Activated CD4-positive, alpha-beta T cell treated with anti-CD3 and anti-CD28 coated beads for 36 hours (primary cell): Measurements from ENCODE around the gene ST7. TPM values are rescaled to one million over a fixed set of nuclear protein-coding genes. Genes with fewer than 3 reads are reported as not detected.

Experiments used
- ATAC-seq: fragments of 200-7000 bp; cut with Tn5 transposase; one replicate; pipeline ENCODE4 v1.10.0; 2021; ENCODE audit warnings: mild to moderate bottlenecking, moderate library complexity
- CTCF ChIA-PET: fragments of 350-600 bp; sonication (Branson Sonifier 250); formaldehyde crosslinking; loops from one replicate; lab custom pipeline; 2021; ENCODE audit warnings: antibody characterized with exemption; lab: Charles Lee
- POLR2A ChIA-PET: fragments of 350-600 bp; sonication (Branson Sonifier 250); formaldehyde crosslinking; loops from one replicate; lab custom pipeline; 2021; ENCODE audit warnings: antibody characterized with exemption, inconsistent platforms; lab: Charles Lee
- DNase-seq: peaks from one replicate; pipeline ENCODE4 v3.0.0-alpha.2; 2020
- H3K27ac Mint-ChIP-seq: one replicate; pipeline ENCODE4 v1.8.0; 2021; ENCODE audit warnings: mixed read lengths
- H3K27me3 Mint-ChIP-seq: one replicate; pipeline ENCODE4 v1.8.0; 2021; ENCODE audit warnings: mixed read lengths
- H3K36me3 Mint-ChIP-seq: one replicate; pipeline ENCODE4 v1.8.0; 2021; ENCODE audit warnings: low read depth, mixed read lengths
- H3K4me1 Mint-ChIP-seq: one replicate; pipeline ENCODE4 v1.8.0; 2021; ENCODE audit warnings: mixed read lengths
- H3K4me3 Mint-ChIP-seq: one replicate; pipeline ENCODE4 v1.8.0; 2021; ENCODE audit warnings: mild to moderate bottlenecking, moderate library complexity, mixed read lengths
- H3K9me3 Mint-ChIP-seq: one replicate; pipeline ENCODE4 v1.8.0; 2021; ENCODE audit warnings: low read depth, mixed read lengths
- intact Hi-C, 2 experiments: fragments of 100-400 bp; cut with DNase I in 1 of 2; cut with micrococcal nuclease in 1 of 2; formaldehyde crosslinking; loops; one replicate each; pipeline versions ENCODE4 v1.14.2 to v1.15.1; 2022 to 2024; cut with DNase I, micrococcal nuclease
- total RNA-seq, 2 experiments: library from RNA; stranded (reverse); gene quantifications; one replicate each; pipeline ENCODE4 v1.2.3, GENCODE V29; 2021

The ST7 gene, protein sequence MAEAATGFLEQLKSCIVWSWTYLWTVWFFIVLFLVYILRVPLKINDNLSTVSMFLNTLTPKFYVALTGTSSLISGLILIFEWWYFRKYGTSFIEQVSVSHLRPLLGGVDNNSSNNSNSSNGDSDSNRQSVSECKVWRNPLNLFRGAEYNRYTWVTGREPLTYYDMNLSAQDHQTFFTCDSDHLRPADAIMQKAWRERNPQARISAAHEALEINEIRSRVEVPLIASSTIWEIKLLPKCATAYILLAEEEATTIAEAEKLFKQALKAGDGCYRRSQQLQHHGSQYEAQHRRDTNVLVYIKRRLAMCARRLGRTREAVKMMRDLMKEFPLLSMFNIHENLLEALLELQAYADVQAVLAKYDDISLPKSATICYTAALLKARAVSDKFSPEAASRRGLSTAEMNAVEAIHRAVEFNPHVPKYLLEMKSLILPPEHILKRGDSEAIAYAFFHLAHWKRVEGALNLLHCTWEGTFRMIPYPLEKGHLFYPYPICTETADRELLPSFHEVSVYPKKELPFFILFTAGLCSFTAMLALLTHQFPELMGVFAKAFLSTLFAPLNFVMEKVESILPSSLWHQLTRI
- total RNA-seq, result 1 to 10 TPM; 6.4 to 8.1 TPM

DNA sequence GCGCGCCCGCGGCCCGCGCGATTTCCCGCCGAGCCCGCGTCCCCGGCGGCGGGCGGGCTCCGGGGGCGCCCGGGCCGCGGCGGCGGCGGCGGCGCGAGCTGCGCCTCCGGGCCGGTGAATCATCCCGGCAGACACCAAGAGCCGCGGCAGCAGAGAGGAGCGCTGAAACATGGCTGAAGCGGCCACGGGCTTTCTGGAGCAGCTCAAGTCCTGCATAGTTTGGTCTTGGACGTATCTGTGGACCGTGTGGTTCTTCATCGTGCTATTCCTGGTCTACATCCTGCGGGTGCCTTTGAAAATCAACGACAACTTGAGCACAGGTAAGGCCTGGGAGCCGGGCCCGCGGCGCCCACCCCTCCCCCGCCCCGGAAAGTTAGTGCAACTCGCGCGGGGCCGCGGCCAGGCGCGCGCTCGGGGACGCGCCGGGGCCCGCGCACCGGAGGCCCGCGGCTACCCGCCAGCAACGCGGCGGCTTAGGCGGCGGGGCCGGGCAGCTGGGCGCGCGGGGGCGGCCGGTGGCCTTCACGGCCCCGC, at the start of gene ST7:
Gene ST7, plus strand, starts transcription at position 130 of the 534 bp plus-strand sequence. Its CDS starts 40 bp downstream, at position 170.
- peaks cover 31% of the 10 kb centered on the region for H3K4me1 Mint-ChIP-seq
- POLR2A ChIA-PET, result interaction anchor here (1.3 kb wide), 1 partner anchor 157 kb away, joined by 3 read pairs; no protein-coding TSS in a partner anchor
- intact Hi-C loops, result loop anchor here (1.0 to 10.0 kb wide), 4 partner anchors 59 to 1231 kb away; partner anchors contain the start of genes CAPZA2 (in 1 of the 2), LSM8 (in 1 of the 2) and TES (in 1 of the 2)

DNA sequence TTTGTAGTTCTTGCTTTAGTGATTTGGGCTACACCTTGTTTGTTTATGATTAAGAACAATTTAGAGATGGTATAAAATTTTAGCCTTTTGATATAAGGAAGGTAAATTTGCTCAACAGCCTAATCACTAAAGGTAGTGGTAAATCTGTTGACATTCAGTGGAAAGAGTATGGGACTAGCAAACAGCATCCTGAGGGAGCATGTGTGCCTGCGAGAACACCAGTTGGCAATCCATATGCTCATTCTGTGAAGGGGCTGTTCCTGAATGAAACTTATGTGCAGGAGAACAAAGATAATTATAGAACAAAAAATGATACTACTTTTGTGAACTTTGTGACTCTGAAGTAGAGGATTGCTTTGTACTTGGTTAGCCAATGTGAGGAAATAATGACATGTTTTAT, 46.9 kb upstream of the ST7 start:
- no peaks in the 10 kb centered on the region for H3K27me3 Mint-ChIP-seq
- peaks cover 42% of the 10 kb centered on the region for H3K36me3 Mint-ChIP-seq
- DNase-seq (no peak), ATAC-seq (no peak)
- H3K9me3 Mint-ChIP-seq, result no peaks in the 10 kb centered on the region
- no peaks in the 10 kb centered on the region for H3K4me1 Mint-ChIP-seq
- no peak overlapping the region for H3K4me3 Mint-ChIP-seq
- H3K27ac Mint-ChIP-seq, result no peak overlapping the region
- POLR2A ChIA-PET, result no interaction called here
- CTCF ChIA-PET, result interaction anchor here (0.7 kb wide), 1 partner anchor 24 kb away, joined by 3 read pairs; no protein-coding TSS in a partner anchor
- intact Hi-C loops, result no loop called here

More for the DNA sequence above, at the start of gene ST7:
- CTCF ChIA-PET, result interaction anchor here (0.9 to 1.2 kb wide), 3 partner anchors 21 to 174 kb away, joined by 3 read pairs; no protein-coding TSS in a partner anchor
- Mint-ChIP-seq H3K27me3 (no peaks in the 10 kb centered on the region), H3K9me3 (no peaks in the 10 kb centered on the region), H3K27ac (peak within 1 kb of the TSS; percentile 97), H3K36me3 (no peaks in the 10 kb centered on the region), H3K4me3 (peak within 1 kb of the TSS; percentile 93)
- DNase-seq, result peak; percentile 83
- peak; percentile 84 for ATAC-seq

DNA sequence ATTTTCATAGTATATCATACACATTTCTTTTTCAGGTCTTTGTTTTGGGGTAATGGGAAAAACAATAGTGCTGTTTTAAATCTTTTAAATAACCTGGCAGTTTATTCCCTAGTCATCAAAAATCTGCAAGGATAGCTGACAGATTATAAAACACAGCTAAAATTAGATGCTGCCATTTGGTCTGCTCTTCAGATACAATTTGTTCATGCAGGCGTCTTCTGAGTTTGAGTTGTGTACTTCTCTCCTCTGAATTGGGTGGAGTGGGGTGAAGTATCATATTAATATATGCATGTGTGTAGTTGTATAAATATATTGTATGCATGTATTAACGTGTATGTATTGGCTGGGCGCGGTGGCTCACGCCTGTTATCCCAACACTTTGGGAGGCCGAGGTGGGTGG, 42.9 kb upstream of the ST7 start:
- POLR2A ChIA-PET, result no interaction called here
- CTCF ChIA-PET, result interaction anchor here (0.9 kb wide), 1 partner anchor 49 kb away, joined by 3 read pairs; no protein-coding TSS in a partner anchor
- Mint-ChIP-seq H3K27me3 (no peaks in the 10 kb centered on the region), H3K36me3 (peaks cover 45% of the 10 kb centered on the region), H3K27ac (no peak overlapping the region), H3K9me3 (no peaks in the 10 kb centered on the region), H3K4me1 (no peaks in the 10 kb centered on the region), H3K4me3 (no peak overlapping the region)
- DNase-seq (no peak), ATAC-seq (no peak)
- intact Hi-C loops, result loop anchor here in 1 of 2 experiments (10.0 kb wide), 1 partner anchor 46 kb away; the partner anchor contains the start of gene CAPZA2

DNA sequence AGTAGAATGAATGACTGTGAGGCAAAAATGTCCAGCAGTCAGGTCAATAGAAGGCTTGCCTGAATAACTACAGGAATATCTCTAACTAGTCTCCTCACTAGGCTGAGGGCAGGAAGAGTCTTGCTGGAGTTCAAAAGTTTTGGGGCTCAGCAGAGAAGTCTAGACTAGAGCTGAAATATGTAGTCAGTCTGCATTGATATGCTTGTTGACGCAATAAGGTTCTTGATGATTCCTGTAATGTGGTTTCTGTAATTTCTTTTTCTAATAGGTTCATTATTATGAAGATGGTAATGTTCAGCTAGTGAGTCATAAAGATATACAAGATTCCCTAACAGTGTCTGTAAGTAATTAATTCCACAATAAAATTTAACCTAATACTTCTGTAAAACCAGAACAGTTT, 41.5 kb upstream of the ST7 start:
- ChIA-PET CTCF (no interaction called here), POLR2A (no interaction called here)
- peak overlapping the region; percentile 39 for H3K27ac Mint-ChIP-seq
- peaks cover 41% of the 10 kb centered on the region for H3K36me3 Mint-ChIP-seq
- no peaks in the 10 kb centered on the region for H3K27me3 Mint-ChIP-seq
- H3K9me3 Mint-ChIP-seq, result no peaks in the 10 kb centered on the region
- ATAC-seq (no peak), DNase-seq (no peak)
- no peak overlapping the region for H3K4me3 Mint-ChIP-seq
- intact Hi-C loops, result loop anchor here in 1 of 2 experiments (10.0 kb wide), 1 partner anchor 47 kb away; the partner anchor contains the start of gene CAPZA2
- H3K4me1 Mint-ChIP-seq, result no peaks in the 10 kb centered on the region

DNA sequence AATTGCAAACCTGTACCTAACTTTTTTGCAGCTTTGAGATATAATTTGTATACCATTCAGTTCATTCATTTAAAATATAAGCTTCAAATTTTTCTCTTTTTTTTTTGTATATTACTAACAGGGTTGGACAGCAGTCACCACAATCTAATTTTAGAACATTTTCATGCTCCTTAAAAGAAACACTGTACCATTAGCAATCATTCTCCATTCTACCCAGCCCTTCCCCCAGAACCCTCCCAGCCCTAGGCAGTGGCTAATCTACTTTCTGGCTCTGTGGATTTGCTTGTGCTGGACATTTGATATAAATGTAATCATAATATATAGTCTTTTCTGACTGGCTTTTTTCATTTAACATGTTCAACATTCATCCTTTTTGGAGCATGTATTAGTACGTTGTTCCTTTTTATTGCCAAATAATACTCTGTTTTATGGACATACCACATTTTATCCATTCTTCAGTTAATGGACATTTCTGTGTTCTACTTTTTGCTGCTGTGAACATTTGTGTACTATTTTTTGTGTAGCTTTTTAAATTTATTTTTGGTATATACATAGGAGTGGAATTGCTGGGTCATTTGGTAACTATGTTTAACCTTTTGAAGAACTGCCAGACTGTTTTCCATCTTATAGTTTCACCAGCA, 40.9 kb upstream of the ST7 start:
- Mint-ChIP-seq H3K4me1 (no peaks in the 10 kb centered on the region), H3K9me3 (no peaks in the 10 kb centered on the region), H3K27me3 (no peaks in the 10 kb centered on the region), H3K4me3 (no peak overlapping the region), H3K36me3 (peaks cover 43% of the 10 kb centered on the region), H3K27ac (no peak overlapping the region)
- ChIA-PET CTCF (interaction anchor here (1.2 kb wide), 1 partner anchor 215 kb away, joined by 3 read pairs; no protein-coding TSS in a partner anchor), POLR2A (no interaction called here)
- intact Hi-C loops, result loop anchor here in 1 of 2 experiments (10.0 kb wide), 1 partner anchor 48 kb away; the partner anchor contains the start of gene CAPZA2
- DNase-seq (no peak), ATAC-seq (no peak)

DNA sequence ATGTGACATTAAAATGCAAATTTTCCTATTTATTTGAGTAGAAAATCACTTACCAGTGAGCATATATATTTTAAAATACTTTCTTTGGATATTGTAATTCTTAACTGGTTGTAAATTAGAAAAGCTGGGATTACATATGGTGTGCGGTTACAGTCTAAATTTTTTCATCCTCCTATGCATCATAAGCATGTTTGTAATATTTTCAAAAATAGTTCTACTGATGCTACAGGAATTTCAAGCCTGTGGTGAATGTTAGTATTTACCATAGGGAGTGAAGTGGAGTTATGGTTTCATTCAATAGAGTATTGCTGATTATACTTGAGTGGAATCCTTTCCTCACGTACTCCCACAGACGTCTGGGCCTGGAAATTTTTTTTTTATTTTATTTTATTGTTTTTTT, 34.6 kb upstream of the ST7 start:
- DNase-seq (no peak), ATAC-seq (no peak)
- ChIA-PET CTCF (no interaction called here), POLR2A (no interaction called here)
- Mint-ChIP-seq H3K4me1 (no peaks in the 10 kb centered on the region), H3K4me3 (no peak overlapping the region), H3K27ac (no peak overlapping the region), H3K36me3 (peaks cover 28% of the 10 kb centered on the region), H3K9me3 (no peaks in the 10 kb centered on the region), H3K27me3 (no peaks in the 10 kb centered on the region)
- intact Hi-C loops, result loop anchor here in 1 of 2 experiments (10.0 kb wide), 1 partner anchor 54 kb away; the partner anchor contains the start of gene CAPZA2

DNA sequence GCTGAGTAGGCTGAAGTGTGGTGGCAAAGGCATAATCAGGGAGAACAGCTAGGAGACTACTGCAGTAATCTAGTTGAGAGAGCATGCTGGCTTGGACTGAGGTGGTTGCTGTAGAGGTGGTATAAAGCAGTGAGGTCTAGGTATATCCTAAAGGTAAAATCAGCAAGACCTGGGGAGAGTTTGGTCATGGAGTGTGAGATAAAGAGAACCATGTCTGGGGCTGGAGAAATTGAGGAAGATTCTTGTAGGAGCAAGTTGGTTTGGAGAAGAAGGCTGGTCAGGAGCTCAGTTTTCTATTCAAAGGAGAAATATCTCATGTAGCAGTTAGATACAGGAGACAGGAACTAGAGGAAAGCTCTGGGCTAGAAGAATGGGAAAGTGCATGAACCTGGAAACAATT, 32.9 kb upstream of the ST7 start:
- DNase-seq (no peak), ATAC-seq (no peak)
- Mint-ChIP-seq H3K36me3 (peaks cover 22% of the 10 kb centered on the region), H3K27ac (no peak overlapping the region), H3K4me3 (no peak overlapping the region), H3K9me3 (no peaks in the 10 kb centered on the region), H3K4me1 (no peaks in the 10 kb centered on the region), H3K27me3 (no peaks in the 10 kb centered on the region)
- CTCF ChIA-PET, result interaction anchor here (0.6 kb wide), 1 partner anchor 39 kb away, joined by 7 read pairs; no protein-coding TSS in a partner anchor
- POLR2A ChIA-PET, result no interaction called here
- intact Hi-C loops, result no loop called here

DNA sequence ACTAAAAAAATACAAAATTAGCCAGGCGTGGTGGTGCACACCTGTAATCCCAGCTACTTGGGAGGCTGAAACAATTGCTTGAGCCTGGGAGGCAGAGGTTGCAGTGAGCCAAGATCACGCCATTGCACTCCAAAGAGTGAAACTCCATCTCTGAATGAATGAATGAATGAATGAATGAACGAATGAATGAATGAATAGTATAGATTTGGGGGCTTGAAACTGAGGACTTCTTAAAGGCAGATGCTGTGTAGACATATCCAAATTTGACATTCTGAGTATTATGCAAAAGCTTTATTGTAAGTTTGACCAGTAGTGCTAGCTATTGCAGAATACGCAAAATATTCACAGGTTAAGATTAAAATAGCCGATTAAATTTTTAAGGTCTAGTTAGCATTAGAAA, 30.8 kb upstream of the ST7 start:
- DNase-seq (no peak), ATAC-seq (no peak)
- H3K27ac Mint-ChIP-seq, result no peak overlapping the region
- no peak overlapping the region for H3K4me3 Mint-ChIP-seq
- H3K9me3 Mint-ChIP-seq, result no peaks in the 10 kb centered on the region
- no peaks in the 10 kb centered on the region for H3K4me1 Mint-ChIP-seq
- peaks cover 13% of the 10 kb centered on the region for H3K36me3 Mint-ChIP-seq
- intact Hi-C loops, result no loop called here
- H3K27me3 Mint-ChIP-seq, result no peaks in the 10 kb centered on the region
- CTCF ChIA-PET, result interaction anchor here (1.6 to 2.0 kb wide), 2 partner anchors 10 to 203 kb away, joined by 4 to 7 read pairs; no protein-coding TSS in a partner anchor
- POLR2A ChIA-PET, result no interaction called here

DNA sequence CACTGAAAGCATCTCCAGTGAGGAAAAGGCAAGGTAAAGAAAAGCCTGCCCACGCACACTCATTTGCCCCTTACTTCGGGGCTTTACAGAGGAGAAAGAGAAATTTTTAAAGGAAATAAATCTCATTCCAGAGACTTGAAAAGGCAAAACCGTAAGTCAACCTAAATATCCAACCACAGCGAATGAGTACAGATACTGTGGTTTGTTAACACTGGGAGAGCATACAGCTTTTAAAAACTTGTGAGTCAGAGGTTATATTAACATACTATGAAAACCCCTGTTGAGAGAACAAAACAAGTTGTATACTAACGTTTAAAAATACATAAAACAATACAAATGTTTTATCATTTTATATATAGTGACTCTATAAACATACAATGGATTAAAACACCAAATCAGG, 28.6 kb upstream of the ST7 start:
- H3K36me3 Mint-ChIP-seq, result peaks cover 3% of the 10 kb centered on the region
- no peaks in the 10 kb centered on the region for H3K27me3 Mint-ChIP-seq
- no peak for DNase-seq
- ATAC-seq, result no peak
- intact Hi-C loops, result no loop called here
- ChIA-PET CTCF (interaction anchor here (1.0 to 1.8 kb wide), 3 partner anchors 11 to 205 kb away, joined by 3 to 5 read pairs (median 3); no protein-coding TSS in a partner anchor), POLR2A (no interaction called here)
- no peaks in the 10 kb centered on the region for H3K9me3 Mint-ChIP-seq
- no peak overlapping the region for H3K27ac Mint-ChIP-seq
- no peak overlapping the region for H3K4me3 Mint-ChIP-seq
- no peaks in the 10 kb centered on the region for H3K4me1 Mint-ChIP-seq

DNA sequence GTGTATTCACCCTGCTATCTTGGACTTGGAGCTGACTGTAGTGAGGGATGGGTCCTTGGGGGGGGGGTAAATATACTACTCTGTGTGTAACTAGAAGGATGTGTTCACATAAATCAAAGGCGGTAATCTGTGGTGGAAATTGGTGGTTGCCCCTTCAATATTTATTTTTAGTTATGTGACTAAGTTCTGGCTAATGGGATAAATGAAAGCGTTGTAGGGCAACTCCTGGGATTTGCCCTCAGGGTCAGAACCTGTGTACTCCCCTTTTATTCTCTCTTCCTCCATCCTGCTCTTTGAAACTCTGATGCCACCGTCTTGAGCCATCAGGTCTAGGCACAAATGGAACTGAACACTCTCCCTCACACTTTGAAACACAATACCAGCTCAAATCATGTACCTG, 24.3 kb upstream of the ST7 start:
- CTCF ChIA-PET, result interaction anchor here (0.8 to 6.9 kb wide), 6 partner anchors 12 to 197 kb away, joined by 4 to 83 read pairs (median 6); no protein-coding TSS in a partner anchor
- peaks cover 6% of the 10 kb centered on the region for H3K4me1 Mint-ChIP-seq
- no peaks in the 10 kb centered on the region for H3K9me3 Mint-ChIP-seq
- H3K4me3 Mint-ChIP-seq, result no peak overlapping the region
- no peaks in the 10 kb centered on the region for H3K36me3 Mint-ChIP-seq
- peaks cover 3% of the 10 kb centered on the region for H3K27me3 Mint-ChIP-seq
- no peak for DNase-seq
- no peak for ATAC-seq
- POLR2A ChIA-PET, result no interaction called here
- H3K27ac Mint-ChIP-seq, result no peak overlapping the region
- intact Hi-C loops, result no loop called here
